Mesenchymal stem cell (in vitro differentiated cells and primary cell): Measurements from ENCODE around the gene COQ2.
"Not testable (repeated sequence)": the region's sequence is repeated elsewhere in the genome, so short reads cannot be mapped to it uniquely, and the experiment has no call there.

Experiments used
- DNase-seq: peaks from one replicate; pipeline ENCODE4 v3.0.0-alpha.2; 2013
- H2AFZ ChIP-seq: one replicate; pipeline ENCODE4 v1.6.1; 2013; ENCODE audit warnings: low read depth, mild to moderate bottlenecking, control low read depth, inconsistent platforms, low read length, moderate library complexity
- H2AK5ac ChIP-seq: 2 replicates; pipeline ENCODE4 v1.6.1; 2013; ENCODE audit warnings: low read length, moderate library complexity, mild to moderate bottlenecking, inconsistent platforms; ENCODE audit not compliant: severe bottlenecking
- H2BK120ac ChIP-seq: one replicate; pipeline ENCODE4 v1.6.1; 2013; ENCODE audit warnings: low read depth, mild to moderate bottlenecking, inconsistent platforms, low read length, moderate library complexity
- H2BK12ac ChIP-seq, 2 experiments: one replicate each; pipeline ENCODE4 v1.6.1; 2013; ENCODE audit warnings: inconsistent platforms in 2 of 2, low read length in 2 of 2, mild to moderate bottlenecking in 2 of 2, moderate library complexity in 2 of 2, control low read depth in 1 of 2
- H2BK15ac ChIP-seq: one replicate; pipeline ENCODE4 v1.6.1; 2013; ENCODE audit warnings: mild to moderate bottlenecking, low read depth, inconsistent platforms; ENCODE audit not compliant: poor library complexity, severe bottlenecking
- H2BK5ac ChIP-seq: 2 replicates; pipeline ENCODE4 v1.6.1; 2013; ENCODE audit warnings: low read depth, mild to moderate bottlenecking, low read length, control low read depth, inconsistent platforms; ENCODE audit not compliant: poor library complexity, severe bottlenecking
- H3K14ac ChIP-seq, 2 experiments: one replicate each; pipeline ENCODE4 v1.6.1; 2013; ENCODE audit warnings: inconsistent platforms in 2 of 2, low read length in 2 of 2, control low read depth in 1 of 2, mild to moderate bottlenecking in 1 of 2, moderate library complexity in 1 of 2
- H3K18ac ChIP-seq, 2 experiments: one replicate each; pipeline ENCODE4 v1.6.1; 2013; ENCODE audit warnings: inconsistent platforms in 2 of 2, low read length in 2 of 2, control low read depth in 1 of 2, low read depth in 1 of 2, mild to moderate bottlenecking in 1 of 2
- H3K23ac ChIP-seq, 2 experiments: one replicate each; pipeline ENCODE4 v1.6.1; 2013; ENCODE audit warnings: inconsistent platforms in 2 of 2, low read length in 2 of 2, mild to moderate bottlenecking in 2 of 2, moderate library complexity in 2 of 2, control low read depth in 1 of 2
- H3K27ac ChIP-seq: 2 replicates; pipeline ENCODE4 v1.5.1; 2013; ENCODE audit warnings: mild to moderate bottlenecking, moderate library complexity, low read length, control low read depth, inconsistent platforms; ENCODE audit not compliant: poor library complexity, severe bottlenecking
- H3K27me3 ChIP-seq, 2 experiments: 2 replicates each; pipeline versions ENCODE4 v1.6.1 to v1.7.0; 2013; ENCODE audit warnings: low read length in 2 of 2, mild to moderate bottlenecking in 2 of 2, moderate library complexity in 2 of 2, control low read depth in 1 of 2, inconsistent platforms in 1 of 2; ENCODE audit not compliant: control insufficient read depth in 1 of 2, insufficient read depth in 1 of 2
- H3K36me3 ChIP-seq, 2 experiments: 2 replicates each; pipeline versions ENCODE4 v1.6.1 to v1.7.0; 2013; ENCODE audit warnings: low read length in 2 of 2, control low read depth in 1 of 2, inconsistent platforms in 1 of 2, low read depth in 1 of 2, mild to moderate bottlenecking in 1 of 2; ENCODE audit not compliant: insufficient read depth in 2 of 2, control insufficient read depth in 1 of 2
- H3K4ac ChIP-seq, 2 experiments: one replicate each; pipeline ENCODE4 v1.6.1; 2013; ENCODE audit warnings: inconsistent platforms in 2 of 2, low read length in 2 of 2, mild to moderate bottlenecking in 2 of 2, moderate library complexity in 2 of 2, control low read depth in 1 of 2, low read depth in 1 of 2
- H3K4me1 ChIP-seq: 2 replicates; pipeline ENCODE4 v1.6.1; 2013; ENCODE audit warnings: low read depth, low read length, control low read depth; ENCODE audit not compliant: control insufficient read depth, insufficient read depth
- H3K4me2 ChIP-seq: 2 replicates; pipeline ENCODE4 v1.6.1; 2013; ENCODE audit warnings: low read length, mild to moderate bottlenecking, inconsistent platforms; ENCODE audit not compliant: poor library complexity, severe bottlenecking
- H3K4me3 ChIP-seq, 2 experiments: 2 replicates each; pipeline versions ENCODE4 v1.5.1 to v1.7.0; 2013; ENCODE audit warnings: low read length in 2 of 2, mild to moderate bottlenecking in 2 of 2, control low read depth in 1 of 2, low read depth in 1 of 2; ENCODE audit not compliant: insufficient read depth in 1 of 2
- H3K79me1 ChIP-seq: replicated peaks from 2 replicates; pipeline ENCODE4 v1.6.1; 2013; ENCODE audit warnings: mild to moderate bottlenecking, control low read depth, low read length, inconsistent platforms; ENCODE audit not compliant: poor library complexity, severe bottlenecking
- H3K9ac ChIP-seq: 2 replicates; pipeline ENCODE4 v1.7.0; 2013; ENCODE audit warnings: mild to moderate bottlenecking, low read length, moderate library complexity
- H3K9me3 ChIP-seq: 2 replicates; pipeline ENCODE4 v1.7.0; 2013; ENCODE audit warnings: mild to moderate bottlenecking, low read length; ENCODE audit not compliant: control insufficient read depth
- H4K8ac ChIP-seq: one replicate; pipeline ENCODE4 v1.6.1; 2013; ENCODE audit warnings: inconsistent platforms, mild to moderate bottlenecking, low read length, moderate library complexity
- H4K91ac ChIP-seq: one replicate; pipeline ENCODE4 v1.6.1; 2013; ENCODE audit warnings: mild to moderate bottlenecking, low read length, inconsistent platforms
- WGBS: methylation state at CpG from one replicate; pipeline ENCODE4 v1.1.7; 2013; ENCODE audit warnings: mixed read lengths; 5-methylcytosine and 5-hydroxymethylcytosine counted together

COQ2 gene

GRCh38 chr4:83326546-83326945 is 41.9 kb upstream of the COQ2 start:
- no peak for DNase-seq
- Histone ChIP-seq H4K91ac (no peak overlapping the region), H2AK5ac (no peak overlapping the region), H3K4me2 (no peak overlapping the region), H3K9ac (no peak overlapping the region), H3K14ac (no peak overlapping the region), H3K4ac (no peak overlapping the region), H3K9me3 (no peaks in the 10 kb centered on the region), H2BK5ac (no peak overlapping the region), H3K27ac (no peak overlapping the region), H3K18ac (no peak overlapping the region), H3K4me3 (no peak overlapping the region), H3K79me1 (no peaks in the 10 kb centered on the region), H2BK12ac (no peak overlapping the region), H4K8ac (no peak overlapping the region), H3K27me3 (no peaks in the 10 kb centered on the region), H2BK15ac (no peak overlapping the region), H3K4me1 (no peaks in the 10 kb centered on the region), H3K23ac (no peak overlapping the region), H3K36me3 (no peaks in the 10 kb centered on the region), H2BK120ac (no peak overlapping the region), H2AFZ (no peak overlapping the region)
- WGBS: 92% methylated on average over 8 of the region's 8 CpGs

- H3K79me1 ChIP-seq, H3K4me1 ChIP-seq, H3K18ac ChIP-seq, H2BK15ac ChIP-seq, DNase-seq, H2BK5ac ChIP-seq, H3K27me3 ChIP-seq, H3K27ac ChIP-seq, H3K4me2 ChIP-seq, H3K9me3 ChIP-seq, H3K4ac ChIP-seq, H3K23ac ChIP-seq, H3K9ac ChIP-seq, H3K4me3 ChIP-seq, H2BK12ac ChIP-seq, H2AFZ ChIP-seq, H4K8ac ChIP-seq, H2AK5ac ChIP-seq, H3K36me3 ChIP-seq, H2BK120ac ChIP-seq, H3K14ac ChIP-seq, H4K91ac ChIP-seq: not testable (repeated sequence)
- WGBS: 95% methylated on average over 4 of the region's 4 CpGs
Observed at GRCh38 chr4:83325306-83325705, 40.7 kb upstream of the COQ2 start.

- no peak overlapping the region for H3K4me2 ChIP-seq
- H2AK5ac ChIP-seq: no peak overlapping the region
- no peak overlapping the region for H3K18ac ChIP-seq
- no peak overlapping the region for H3K14ac ChIP-seq
- H3K27me3 ChIP-seq: no peaks in the 10 kb centered on the region
- no peak overlapping the region for H2AFZ ChIP-seq
- H3K27ac ChIP-seq: no peak overlapping the region
- H2BK12ac ChIP-seq: no peak overlapping the region
- no peaks in the 10 kb centered on the region for H3K4me1 ChIP-seq
- WGBS: 92% methylated on average over 1 of the region's 3 CpGs
- H3K9ac ChIP-seq: no peak overlapping the region
- DNase-seq: no peak
- no peak overlapping the region for H3K23ac ChIP-seq
- H3K4ac ChIP-seq: no peak overlapping the region
- no peaks in the 10 kb centered on the region for H3K79me1 ChIP-seq
- no peaks in the 10 kb centered on the region for H3K36me3 ChIP-seq
- H3K4me3 ChIP-seq: no peak overlapping the region
- H2BK120ac ChIP-seq: no peak overlapping the region
- no peak overlapping the region for H4K8ac ChIP-seq
- H4K91ac ChIP-seq: no peak overlapping the region
- H3K9me3 ChIP-seq: no peaks in the 10 kb centered on the region
- H2BK15ac ChIP-seq: no peak overlapping the region
- no peak overlapping the region for H2BK5ac ChIP-seq
Observed at GRCh38 chr4:83323136-83323535, 38.5 kb upstream of the COQ2 start.

GRCh38 chr4:83320548-83320947 is 36.0 kb upstream of the COQ2 start:
- 58% methylated on average over 2 of the region's 5 CpGs for WGBS
- no peaks in the 10 kb centered on the region for H3K9me3 ChIP-seq
- H3K36me3 ChIP-seq: no peaks in the 10 kb centered on the region
- no peak overlapping the region for H3K4me3 ChIP-seq
- no peak overlapping the region for H3K4me2 ChIP-seq
- H2AK5ac ChIP-seq: no peak overlapping the region
- no peak overlapping the region for H4K8ac ChIP-seq
- no peak overlapping the region for H2BK120ac ChIP-seq
- no peak overlapping the region for H3K18ac ChIP-seq
- no peaks in the 10 kb centered on the region for H3K27me3 ChIP-seq
- no peak overlapping the region for H3K14ac ChIP-seq
- no peak overlapping the region for H4K91ac ChIP-seq
- H3K4me1 ChIP-seq: no peaks in the 10 kb centered on the region
- H3K27ac ChIP-seq: no peak overlapping the region
- no peak overlapping the region for H2BK12ac ChIP-seq
- H3K9ac ChIP-seq: peak overlapping the region; percentile 49
- H3K4ac ChIP-seq: no peak overlapping the region
- no peak overlapping the region for H3K23ac ChIP-seq
- H2BK5ac ChIP-seq: no peak overlapping the region
- H3K79me1 ChIP-seq: no peaks in the 10 kb centered on the region
- no peak overlapping the region for H2BK15ac ChIP-seq
- DNase-seq: peak; percentile 22
- no peak overlapping the region for H2AFZ ChIP-seq
